ENCODE measurements around the gene TRPT1.

DNA sequence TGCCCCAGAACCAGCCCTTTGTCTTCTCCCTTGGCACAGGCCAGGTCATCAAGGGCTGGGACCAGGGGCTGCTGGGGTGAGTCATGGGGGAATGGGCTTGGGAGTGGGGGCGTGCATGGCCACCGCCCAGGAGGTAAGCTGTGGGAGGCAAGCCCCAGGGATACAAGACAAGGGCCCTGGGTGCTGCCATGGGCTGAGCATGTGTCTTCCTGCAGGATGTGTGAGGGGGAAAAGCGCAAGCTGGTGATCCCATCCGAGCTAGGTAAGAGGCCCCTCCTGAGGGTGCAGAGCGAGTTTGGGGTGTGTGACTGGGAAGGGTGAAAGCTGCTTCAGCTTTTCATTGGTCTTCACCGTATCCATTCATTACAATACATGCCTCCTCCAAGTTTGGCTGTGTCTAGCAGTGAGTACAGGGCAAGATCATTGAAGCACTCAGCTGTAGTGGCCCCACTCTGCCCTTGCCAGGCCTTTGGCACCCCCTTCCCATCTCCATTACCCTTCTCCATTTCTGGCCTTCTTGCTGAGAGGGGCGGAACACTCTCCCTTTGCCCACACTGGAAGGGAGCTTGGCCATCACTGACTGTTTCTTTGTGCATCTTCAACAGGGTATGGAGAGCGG is 17.4 kb upstream of the TRPT1 start:
- TF ChIP-seq, protein P1, sequence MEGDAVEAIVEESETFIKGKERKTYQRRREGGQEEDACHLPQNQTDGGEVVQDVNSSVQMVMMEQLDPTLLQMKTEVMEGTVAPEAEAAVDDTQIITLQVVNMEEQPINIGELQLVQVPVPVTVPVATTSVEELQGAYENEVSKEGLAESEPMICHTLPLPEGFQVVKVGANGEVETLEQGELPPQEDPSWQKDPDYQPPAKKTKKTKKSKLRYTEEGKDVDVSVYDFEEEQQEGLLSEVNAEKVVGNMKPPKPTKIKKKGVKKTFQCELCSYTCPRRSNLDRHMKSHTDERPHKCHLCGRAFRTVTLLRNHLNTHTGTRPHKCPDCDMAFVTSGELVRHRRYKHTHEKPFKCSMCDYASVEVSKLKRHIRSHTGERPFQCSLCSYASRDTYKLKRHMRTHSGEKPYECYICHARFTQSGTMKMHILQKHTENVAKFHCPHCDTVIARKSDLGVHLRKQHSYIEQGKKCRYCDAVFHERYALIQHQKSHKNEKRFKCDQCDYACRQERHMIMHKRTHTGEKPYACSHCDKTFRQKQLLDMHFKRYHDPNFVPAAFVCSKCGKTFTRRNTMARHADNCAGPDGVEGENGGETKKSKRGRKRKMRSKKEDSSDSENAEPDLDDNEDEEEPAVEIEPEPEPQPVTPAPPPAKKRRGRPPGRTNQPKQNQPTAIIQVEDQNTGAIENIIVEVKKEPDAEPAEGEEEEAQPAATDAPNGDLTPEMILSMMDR (IDR thresholded peaks at IDR 0.05 in 4 of 5, conservative IDR thresholded peaks at IDR 0.05 in 1 of 5): no peak
- TF ChIP-seq POLR2A (IDR thresholded peaks at IDR 0.05): no peak

Measured in gastrocnemius medialis (tissue), 4 donors.